HCT116 (cell line): ENCODE data around the gene RPL6. TPM values are rescaled to one million over a fixed set of nuclear protein-coding genes. Genes with fewer than 3 reads are reported as not detected.
"Not testable (repeated sequence)": the region's sequence is repeated elsewhere in the genome, so short reads cannot be mapped to it uniquely, and the experiment has no call there.

ENCODE experiments used
- ATAC-seq: fragments of 200-7000 bp; cut with Tn5 transposase; 2 replicates; pipeline ENCODE4 v1.9.1; 2020; ENCODE audit warnings: mild to moderate bottlenecking, moderate library complexity
- BruUV-seq: library from RNA; stranded (reverse); fragments of 400-500 nt; replicated peaks from 2 replicates; lab custom pipeline; 2021; lab: Mats Ljungman, UMichigan
- CTCF ChIA-PET: fragments of 300-600 bp; sonication (Branson Sonifier 250); formaldehyde crosslinking; loops from one replicate; lab custom pipeline; 2021; ENCODE audit warnings: antibody characterized with exemption; lab: Charles Lee
- POLR2A ChIA-PET: fragments of 300-600, 350-600 bp; sonication (Branson Sonifier 250); formaldehyde crosslinking; loops from one replicate; lab custom pipeline; 2021; ENCODE audit warnings: antibody characterized with exemption; lab: Charles Lee
- RAD21 ChIA-PET, 2 experiments: fragments of 300-600 bp; sonication (Branson Sonifier 250); formaldehyde crosslinking; loops; one replicate each; lab custom pipeline; 2023; ENCODE audit warnings: low total read pairs in 2 of 2; ENCODE audit not compliant: uncharacterized antibody in 2 of 2, unreplicated experiment in 2 of 2, low non-redundant PET in 1 of 2; lab: Charles Lee
- DNase-seq: peaks from one replicate; pipeline ENCODE4 v3.0.0-alpha.2; 2010; ENCODE audit warnings: low read depth, low spot score
- H2AFZ ChIP-seq: fragments of 200-600 bp; shearing (Covaris generic), sonication (generic); 2 replicates; pipeline ENCODE4 v1.6.1; 2017; ENCODE audit warnings: low read depth, mixed run types, mixed read lengths, antibody characterized with exemption, low read length; ENCODE audit not compliant: poor library complexity, severe bottlenecking
- H3K27ac ChIP-seq: 2 replicates; pipeline ENCODE4 v1.5.1; 2012; ENCODE audit warnings: low read depth, low read length
- H3K27me3 ChIP-seq: fragments of 200-600 bp; sonication (generic); 2 replicates; pipeline ENCODE4 v1.6.1; 2016; ENCODE audit warnings: mixed run types, low read length, mixed read lengths; ENCODE audit not compliant: insufficient read depth
- H3K36me3 ChIP-seq, 2 experiments: fragments of 200-500 bp in 1 of 2; fragments of 200-600 bp in 1 of 2; sonication (Bioruptor generic) in 1 of 2; sonication (generic) in 1 of 2; 2 replicates each; pipeline versions ENCODE4 v1.5.1 to v1.6.1; 2014 to 2016; ENCODE audit warnings: low read length in 2 of 2, inconsistent platforms in 1 of 2, mixed read lengths in 1 of 2, mixed run types in 1 of 2; ENCODE audit not compliant: insufficient read depth in 2 of 2, control insufficient read depth in 1 of 2
- H3K4me1 ChIP-seq, 2 experiments: fragments of 200-600 bp in 1 of 2; sonication (generic) in 1 of 2; 2 replicates each; pipeline versions ENCODE4 v1.5.1 to v1.6.1; 2012 to 2017; ENCODE audit warnings: low read length in 2 of 2, inconsistent platforms in 1 of 2, mild to moderate bottlenecking in 1 of 2, mixed read lengths in 1 of 2, mixed run types in 1 of 2, moderate library complexity in 1 of 2; ENCODE audit not compliant: insufficient read depth in 2 of 2, control insufficient read depth in 1 of 2
- H3K4me2 ChIP-seq: fragments of 200-600 bp; sonication (generic); 2 replicates; pipeline ENCODE4 v1.6.1; 2017; ENCODE audit warnings: mixed run types, low read length, mixed read lengths
- H3K4me3 ChIP-seq, 2 experiments: fragments of 200-600 bp in 1 of 2; sonication (generic) in 1 of 2; replicated peaks in 1 of 2; 2 replicates each; pipeline ENCODE4 v1.5.1; 2011 to 2016; ENCODE audit warnings: low read length in 2 of 2, control low read depth in 1 of 2, low read depth in 1 of 2, mild to moderate bottlenecking in 1 of 2, mixed read lengths in 1 of 2, mixed run types in 1 of 2
- H3K79me2 ChIP-seq: fragments of 200-600 bp; sonication (generic); 2 replicates; pipeline ENCODE4 v1.6.1; 2017; ENCODE audit warnings: mild to moderate bottlenecking, mixed run types, low read length, moderate library complexity, mixed read lengths; ENCODE audit not compliant: insufficient read depth
- H3K9ac ChIP-seq: fragments of 200-600 bp; sonication (generic); 2 replicates; pipeline ENCODE4 v1.6.1; 2016; ENCODE audit warnings: low read length, mixed read lengths
- H3K9me2 ChIP-seq: fragments of 200-600 bp; sonication (generic), shearing (Covaris generic); 2 replicates; pipeline ENCODE4 v1.6.1; 2017; ENCODE audit warnings: mixed run types, mild to moderate bottlenecking, moderate library complexity; ENCODE audit not compliant: insufficient read depth
- H3K9me3 ChIP-seq, 2 experiments: fragments of 200-500 bp in 1 of 2; fragments of 200-600 bp in 1 of 2; sonication (Bioruptor generic) in 1 of 2; sonication (generic) in 1 of 2; 2 replicates each; pipeline ENCODE4 v1.6.1; 2014 to 2017; ENCODE audit warnings: low read length in 2 of 2, mixed read lengths in 2 of 2, inconsistent platforms in 1 of 2, low read depth in 1 of 2, mild to moderate bottlenecking in 1 of 2, mixed run types in 1 of 2, moderate library complexity in 1 of 2; ENCODE audit not compliant: control insufficient read depth in 1 of 2, insufficient read depth in 1 of 2
- H4K20me1 ChIP-seq: fragments of 200-600 bp; sonication (generic), shearing (Covaris generic); 2 replicates; pipeline ENCODE4 v1.6.1; 2017; ENCODE audit warnings: mixed run types, mild to moderate bottlenecking, moderate library complexity; ENCODE audit not compliant: insufficient read depth
- CBX3 ChIP-seq: IDR thresholded peaks from 2 replicates; pipeline ENCODE4 v1.6.1; 2012; ENCODE audit warnings: low read depth
- EGR1 ChIP-seq: IDR thresholded peaks from 2 replicates; pipeline ENCODE4 v1.6.1; 2012; ENCODE audit warnings: low read depth
- ELF1 ChIP-seq: IDR thresholded peaks from 2 replicates; pipeline ENCODE4 v1.6.1; 2012; ENCODE audit warnings: low read depth, borderline replicate concordance
- EZH2 ChIP-seq: fragments of 200-600 bp; sonication (generic); IDR thresholded peaks from 2 replicates; pipeline ENCODE4 v1.6.1; 2017; ENCODE audit warnings: antibody characterized with exemption, mixed run types
- FOSL1 ChIP-seq: IDR thresholded peaks from 2 replicates; pipeline ENCODE4 v1.6.1; 2012; ENCODE audit warnings: low read depth
- POLR2A ChIP-seq: IDR thresholded peaks from 2 replicates; pipeline ENCODE4 v1.7.0; 2011; ENCODE audit warnings: borderline replicate concordance; ENCODE audit not compliant: insufficient read depth, insufficient read length; ENCODE audit errors: extremely low read depth
- POLR2AphosphoS5 ChIP-seq: IDR thresholded peaks from 2 replicates; pipeline ENCODE4 v1.6.1; 2011; ENCODE audit warnings: mild to moderate bottlenecking, low read depth, low read length, moderate library complexity
- TCF7L2 ChIP-seq: IDR thresholded peaks from 2 replicates; pipeline ENCODE4 v1.7.0; 2011; ENCODE audit warnings: borderline replicate concordance, inconsistent platforms; ENCODE audit not compliant: insufficient read depth, insufficient read length; ENCODE audit errors: extremely low read depth
- ZNF274 ChIP-seq: fragments of 200-500 bp; sonication (Bioruptor generic); IDR thresholded peaks from 2 replicates; pipeline ENCODE4 v1.6.1; 2014; ENCODE audit warnings: mild to moderate bottlenecking, low read depth, low read length, inconsistent platforms
- intact Hi-C: fragments of 100-400 bp; cut with micrococcal nuclease; formaldehyde crosslinking; loops from 2 replicates; pipeline ENCODE4 v1.10.0; 2022
- total RNA-seq: library from RNA; stranded (reverse); gene quantifications from one replicate; pipeline ENCODE4 v1.2.1, GENCODE V29; 2021; ENCODE audit not compliant: unreplicated experiment
- TF ChIP-seq, protein P1 (sequence below): IDR thresholded peaks from 2 replicates; pipeline ENCODE4 v1.6.1; 2012
- TF ChIP-seq, protein P2 (sequence below): IDR thresholded peaks from 2 replicates; pipeline ENCODE4 v1.6.1; 2011; ENCODE audit warnings: mild to moderate bottlenecking, low read length, moderate library complexity; ENCODE audit not compliant: insufficient replicate concordance; ENCODE audit errors: extremely low read depth

RPL6 gene
- total RNA-seq, 1 experiment from 2014 or later = 1,845 TPM

- Histone ChIP-seq H3K9me3 (no peaks in the 10 kb centered on the region), H3K36me3 (no peaks in the 10 kb centered on the region; a peak in 1 of 4 replicates), H3K9me2 (no peaks in the 10 kb centered on the region), H3K27ac (peak overlapping the region; percentile 94), H2AFZ (no peak overlapping the region), H3K79me2 (peaks cover 47% of the 10 kb centered on the region), H3K9ac (peak overlapping the region; percentile 94), H3K4me2 (peak overlapping the region; percentile 81), H3K27me3 (no peaks in the 10 kb centered on the region), H4K20me1 (no peaks in the 10 kb centered on the region), H3K4me1 (peaks cover 6 to 11% of the 10 kb centered on the region in 2 experiments; a peak in 2 of 4 replicates), H3K4me3 (peak overlapping the region; percentile 83 to 97)
- peak; percentile 8 for ATAC-seq
- ChIA-PET POLR2A (no interaction called here), RAD21 (no interaction called here), CTCF (no interaction called here)
- TF ChIP-seq TCF7L2 (no peak), FOSL1 (no peak), ELF1 (no peak), EGR1 (no peak), EZH2 (no peak), ZNF274 (no peak), CBX3 (no peak), POLR2A (no peak), POLR2AphosphoS5 (no peak)
- TF ChIP-seq, protein P1, sequence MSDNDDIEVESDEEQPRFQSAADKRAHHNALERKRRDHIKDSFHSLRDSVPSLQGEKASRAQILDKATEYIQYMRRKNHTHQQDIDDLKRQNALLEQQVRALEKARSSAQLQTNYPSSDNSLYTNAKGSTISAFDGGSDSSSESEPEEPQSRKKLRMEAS = no peak
- TF ChIP-seq, protein P2, sequence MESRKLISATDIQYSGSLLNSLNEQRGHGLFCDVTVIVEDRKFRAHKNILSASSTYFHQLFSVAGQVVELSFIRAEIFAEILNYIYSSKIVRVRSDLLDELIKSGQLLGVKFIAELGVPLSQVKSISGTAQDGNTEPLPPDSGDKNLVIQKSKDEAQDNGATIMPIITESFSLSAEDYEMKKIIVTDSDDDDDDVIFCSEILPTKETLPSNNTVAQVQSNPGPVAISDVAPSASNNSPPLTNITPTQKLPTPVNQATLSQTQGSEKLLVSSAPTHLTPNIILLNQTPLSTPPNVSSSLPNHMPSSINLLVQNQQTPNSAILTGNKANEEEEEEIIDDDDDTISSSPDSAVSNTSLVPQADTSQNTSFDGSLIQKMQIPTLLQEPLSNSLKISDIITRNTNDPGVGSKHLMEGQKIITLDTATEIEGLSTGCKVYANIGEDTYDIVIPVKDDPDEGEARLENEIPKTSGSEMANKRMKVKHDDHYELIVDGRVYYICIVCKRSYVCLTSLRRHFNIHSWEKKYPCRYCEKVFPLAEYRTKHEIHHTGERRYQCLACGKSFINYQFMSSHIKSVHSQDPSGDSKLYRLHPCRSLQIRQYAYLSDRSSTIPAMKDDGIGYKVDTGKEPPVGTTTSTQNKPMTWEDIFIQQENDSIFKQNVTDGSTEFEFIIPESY = no peak
- DNase-seq = no peak
- intact Hi-C loops = loop anchor here (1.0 kb wide), 1 partner anchor 9 kb away; the partner anchor contains the start of gene RPL6
- BruUV-seq = TSS peak; percentile 91
Measured at GRCh38 chr12:112418273-112418607, 8.8 kb upstream of the RPL6 start.

- POLR2A ChIA-PET = not testable (repeated sequence)
Measured at GRCh38 chr12:112415457-112415856, 6.1 kb upstream of the RPL6 start.

More at GRCh38 chr12:112415457-112415856, 6.1 kb upstream of the RPL6 start:
- H3K79me2 ChIP-seq = peaks cover 19% of the 10 kb centered on the region
- H3K4me1 ChIP-seq, H3K27me3 ChIP-seq, H3K4me2 ChIP-seq, H2AFZ ChIP-seq, DNase-seq, intact Hi-C loops, CTCF ChIA-PET, H4K20me1 ChIP-seq, H3K9ac ChIP-seq, BruUV-seq, H3K4me3 ChIP-seq, H3K27ac ChIP-seq, H3K9me2 ChIP-seq, H3K36me3 ChIP-seq, ATAC-seq, H3K9me3 ChIP-seq: not testable (repeated sequence)
- RAD21 ChIA-PET = interaction anchor here in 1 of 2 experiments (0.7 kb wide), 1 partner anchor 152 kb away, joined by 5 read pairs; no protein-coding TSS in a partner anchor
